BE2C (cell line): ENCODE results near the gene MSRB3.
A peak's percentile ranks its signal among the peaks of the same experiment; 100 is the strongest.

Experiments used
- DNase-seq: peaks from one replicate; pipeline ENCODE4 v3.0.0-alpha.2; 2020
- H3K27me3 ChIP-seq: fragments of 250-450 bp; sonication (Bioruptor Pico); 2 replicates; pipeline ENCODE4 v1.5.1; 2020; ENCODE audit warnings: mild to moderate bottlenecking
- H3K36me3 ChIP-seq: fragments of 250-450 bp; sonication (Bioruptor Pico); 2 replicates; pipeline ENCODE4 v1.5.1; 2020; ENCODE audit warnings: mild to moderate bottlenecking
- H3K4me1 ChIP-seq: fragments of 250-450 bp; sonication (Bioruptor Pico); 2 replicates; pipeline ENCODE4 v1.5.1; 2020
- H3K4me3 ChIP-seq: 2 replicates; pipeline ENCODE4 v1.5.1; 2011; ENCODE audit warnings: low read depth, low read length
- H3K9me3 ChIP-seq: fragments of 250-450 bp; sonication (Bioruptor Pico); 2 replicates; pipeline ENCODE4 v1.5.1; 2020
- CTCF ChIP-seq: IDR thresholded peaks from 2 replicates; pipeline ENCODE4 v1.5.1; 2012; ENCODE audit warnings: mild to moderate bottlenecking, low read depth, low read length

MSRB3 gene

GRCh38 chr12:65269603-65270002 lies 8.9 kb upstream of the MSRB3 start:
- no peak overlapping the region for H3K4me3 ChIP-seq
- H3K9me3 ChIP-seq = no peaks in the 10 kb centered on the region
- TF ChIP-seq CTCF = no peak
- H3K4me1 ChIP-seq = no peaks in the 10 kb centered on the region
- peaks cover 25% of the 10 kb centered on the region for H3K27me3 ChIP-seq
- no peaks in the 10 kb centered on the region for H3K36me3 ChIP-seq
- no peak for DNase-seq

- Histone ChIP-seq H3K9me3 (no peaks in the 10 kb centered on the region), H3K4me1 (no peaks in the 10 kb centered on the region), H3K36me3 (no peaks in the 10 kb centered on the region), H3K4me3 (no peak overlapping the region), H3K27me3 (peaks cover 60% of the 10 kb centered on the region)
- TF ChIP-seq CTCF = no peak
- DNase-seq = no peak
These were observed 3.7 kb upstream of the MSRB3 start for GRCh38 chr12:65274602-65275272.

- no peak for DNase-seq
- no peak for TF ChIP-seq CTCF
These were observed 2.9 kb upstream of the MSRB3 start for GRCh38 chr12:65275627-65276026.

DNA sequence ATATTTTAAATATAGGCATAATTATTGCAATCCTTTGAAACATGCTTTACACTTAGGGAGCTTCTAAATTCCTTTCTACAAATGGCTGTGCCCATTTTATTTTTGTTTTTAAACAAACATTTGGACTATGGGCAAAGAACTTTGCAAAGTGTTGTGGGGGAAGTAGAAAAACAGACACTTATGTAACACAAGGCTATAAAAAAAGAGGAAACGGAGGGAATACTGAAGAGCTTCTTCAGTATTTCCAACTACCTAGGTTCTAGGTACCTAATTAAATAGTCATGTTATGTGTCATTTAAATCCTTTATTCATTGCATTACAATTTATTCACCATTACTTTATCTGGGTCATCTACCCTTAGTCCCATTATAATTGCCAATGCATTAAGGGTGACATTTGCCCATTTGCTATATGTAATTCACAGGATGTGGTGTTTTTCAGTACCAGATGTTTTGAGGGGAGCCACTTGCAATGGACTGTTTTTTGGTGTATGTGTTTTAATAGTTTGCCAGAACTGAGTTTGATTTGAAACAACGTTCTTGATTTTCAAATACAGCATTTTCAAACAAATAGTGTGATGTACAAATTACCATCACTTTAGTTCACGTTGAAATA lies 1.5 kb upstream of the MSRB3 start:
- H3K4me1 ChIP-seq = no peaks in the 10 kb centered on the region
- peaks cover 73% of the 10 kb centered on the region for H3K27me3 ChIP-seq
- no peak for DNase-seq
- TF ChIP-seq CTCF = no peak
- H3K4me3 ChIP-seq = no peak overlapping the region
- no peaks in the 10 kb centered on the region for H3K9me3 ChIP-seq
- H3K36me3 ChIP-seq = no peaks in the 10 kb centered on the region

More at GRCh38 chr12:65275627-65276026, 2.9 kb upstream of the MSRB3 start:
- H3K36me3 ChIP-seq = no peaks in the 10 kb centered on the region
- no peaks in the 10 kb centered on the region for H3K9me3 ChIP-seq
- H3K4me3 ChIP-seq = no peak overlapping the region
- H3K27me3 ChIP-seq = peaks cover 64% of the 10 kb centered on the region
- no peaks in the 10 kb centered on the region for H3K4me1 ChIP-seq

GRCh38 chr12:65277994-65278575 lies 398 bp upstream of the MSRB3 start:
- Histone ChIP-seq H3K9me3 (no peaks in the 10 kb centered on the region), H3K36me3 (no peaks in the 10 kb centered on the region), H3K27me3 (peaks cover 73% of the 10 kb centered on the region), H3K4me1 (no peaks in the 10 kb centered on the region), H3K4me3 (peak overlapping the region; percentile 48)
- TF ChIP-seq CTCF = no peak
- no peak for DNase-seq
